ENCODE data around the gene AP3S1. TPM values are rescaled to one million over a fixed set of nuclear protein-coding genes. Genes with fewer than 3 reads are reported as not detected.
"Not testable (repeated sequence)": the region's sequence is repeated elsewhere in the genome, so short reads cannot be mapped to it uniquely, and the experiment has no call there.

The AP3S1 gene
- total RNA-seq, 2 donors from 2014 or later: 58.7 to 63.4 TPM

- ATAC-seq (replicated peaks in 1 of 2): no peak
- Mint-ChIP-seq H3K4me3 (no peak overlapping the region), H3K36me3 (ENCODE audit: insufficient read depth in 2 of 2) (no peaks in the 10 kb centered on the region), H3K27me3 (ENCODE audit: low read depth) (peaks cover 59% of the 10 kb centered on the region), H3K27ac (no peak overlapping the region), H3K4me1 (ENCODE audit: low read depth) (peaks cover 32% of the 10 kb centered on the region), H3K9me3 (no peaks in the 10 kb centered on the region)
- no peak for DNase-seq
Observed at GRCh38 chr5:115812372-115812771, 29.4 kb upstream of the AP3S1 start.

GRCh38 chr5:115813719-115814118 is 28.0 kb upstream of the AP3S1 start:
- Mint-ChIP-seq H3K27me3 (ENCODE audit: low read depth) (peaks cover 73% of the 10 kb centered on the region), H3K27ac (no peak overlapping the region), H3K36me3 (ENCODE audit: insufficient read depth in 2 of 2) (no peaks in the 10 kb centered on the region), H3K9me3 (no peaks in the 10 kb centered on the region), H3K4me3 (no peak overlapping the region), H3K4me1 (ENCODE audit: low read depth) (peaks cover 28% of the 10 kb centered on the region)
- ATAC-seq (replicated peaks in 1 of 2) (peak; percentile 26 to 55), DNase-seq (peak; percentile 26 to 29)

GRCh38 chr5:115815006-115815692 is 26.6 kb upstream of the AP3S1 start:
- ATAC-seq (replicated peaks in 1 of 2) (peak in 1 of 2 donors; percentile 38), DNase-seq (peak in 1 of 2 donors; percentile 10)
- no peaks in the 10 kb centered on the region for H3K36me3 Mint-ChIP-seq (ENCODE audit: insufficient read depth in 2 of 2)
- H3K27me3 Mint-ChIP-seq (ENCODE audit: low read depth): peaks cover 81% of the 10 kb centered on the region
- no peak overlapping the region for H3K27ac Mint-ChIP-seq
- H3K9me3 Mint-ChIP-seq: no peaks in the 10 kb centered on the region
- H3K4me1 Mint-ChIP-seq (ENCODE audit: low read depth): peaks cover 28% of the 10 kb centered on the region
- peak overlapping the region; percentile 79 to 81 for H3K4me3 Mint-ChIP-seq

GRCh38 chr5:115815693-115816225 is 26.0 kb upstream of the AP3S1 start:
- Mint-ChIP-seq H3K36me3 (ENCODE audit: insufficient read depth in 2 of 2) (no peaks in the 10 kb centered on the region), H3K9me3 (no peaks in the 10 kb centered on the region), H3K27ac (no peak overlapping the region), H3K27me3 (ENCODE audit: low read depth) (peaks cover 85% of the 10 kb centered on the region), H3K4me1 (ENCODE audit: low read depth) (peaks cover 27% of the 10 kb centered on the region), H3K4me3 (peak overlapping the region; percentile 81 to 87)
- DNase-seq: peak in 1 of 2 donors; percentile 7
- peak; percentile 27 to 48 for ATAC-seq (replicated peaks in 1 of 2)

- ATAC-seq (replicated peaks in 1 of 2) (peak; percentile 72 to 73), DNase-seq (peak; percentile 32 to 55)
- Mint-ChIP-seq H3K27me3 (ENCODE audit: low read depth) (peaks cover 85% of the 10 kb centered on the region), H3K4me3 (peak within 1 kb of the TSS; percentile 81 to 87), H3K27ac (no peak within 1 kb of the TSS), H3K9me3 (no peaks in the 10 kb centered on the region), H3K36me3 (ENCODE audit: insufficient read depth in 2 of 2) (no peaks in the 10 kb centered on the region), H3K4me1 (ENCODE audit: low read depth) (peaks cover 23% of the 10 kb centered on the region)
Observed at GRCh38 chr5:115816226-115817081, 25.3 kb upstream of the AP3S1 start, which contains the start of gene CDO1. TSS of gene CDO1 (minus strand) at chr5:115816659. CDS start at chr5:115816397, 262 bp downstream.

GRCh38 chr5:115817386-115817785 is 24.3 kb upstream of the AP3S1 start:
- Mint-ChIP-seq H3K36me3 (ENCODE audit: insufficient read depth in 2 of 2) (no peaks in the 10 kb centered on the region), H3K4me1 (ENCODE audit: low read depth) (peaks cover 23% of the 10 kb centered on the region), H3K27me3 (ENCODE audit: low read depth) (peaks cover 87% of the 10 kb centered on the region), H3K4me3 (no peak overlapping the region), H3K9me3 (no peaks in the 10 kb centered on the region), H3K27ac (no peak overlapping the region)
- DNase-seq (no peak), ATAC-seq (replicated peaks in 1 of 2) (no peak)

- DNase-seq: no peak
- H3K4me1 Mint-ChIP-seq (ENCODE audit: low read depth): peaks cover 19% of the 10 kb centered on the region
- no peak for ATAC-seq (replicated peaks in 1 of 2)
- no peak overlapping the region for H3K4me3 Mint-ChIP-seq
- H3K9me3 Mint-ChIP-seq: no peaks in the 10 kb centered on the region
- H3K27me3 Mint-ChIP-seq (ENCODE audit: low read depth): peaks cover 84% of the 10 kb centered on the region
- H3K36me3 Mint-ChIP-seq (ENCODE audit: insufficient read depth in 2 of 2): no peaks in the 10 kb centered on the region
- no peak overlapping the region for H3K27ac Mint-ChIP-seq
Observed at GRCh38 chr5:115818821-115819220, 22.9 kb upstream of the AP3S1 start.

- Mint-ChIP-seq H3K4me3 (no peak overlapping the region), H3K4me1 (ENCODE audit: low read depth) (no peaks in the 10 kb centered on the region), H3K9me3 (peaks cover 4 to 7% of the 10 kb centered on the region in 2 donors), H3K27ac (no peak overlapping the region), H3K36me3 (ENCODE audit: insufficient read depth in 2 of 2) (peaks cover 0 to 3% of the 10 kb centered on the region in 2 donors), H3K27me3 (ENCODE audit: low read depth) (peaks cover 76% of the 10 kb centered on the region)
- ATAC-seq (replicated peaks in 1 of 2) (no peak), DNase-seq (no peak)
Observed at GRCh38 chr5:115820846-115821245, 20.9 kb upstream of the AP3S1 start.

- ATAC-seq (replicated peaks in 1 of 2); H3K4me1 Mint-ChIP-seq (ENCODE audit: low read depth); H3K4me3 Mint-ChIP-seq; H3K27ac Mint-ChIP-seq; DNase-seq; H3K9me3 Mint-ChIP-seq: not testable (repeated sequence)
- H3K27me3 Mint-ChIP-seq (ENCODE audit: low read depth): peaks cover 38% of the 10 kb centered on the region
- H3K36me3 Mint-ChIP-seq (ENCODE audit: insufficient read depth in 2 of 2): peaks cover 7 to 15% of the 10 kb centered on the region in 2 donors
Observed at GRCh38 chr5:115824983-115825382, 16.8 kb upstream of the AP3S1 start.

GRCh38 chr5:115825948-115826347 is 15.8 kb upstream of the AP3S1 start:
- Mint-ChIP-seq H3K4me3 (no peak overlapping the region), H3K9me3 (peaks cover 5 to 8% of the 10 kb centered on the region in 2 donors), H3K27ac (no peak overlapping the region), H3K27me3 (ENCODE audit: low read depth) (peaks cover 28% of the 10 kb centered on the region), H3K36me3 (ENCODE audit: insufficient read depth in 2 of 2) (peaks cover 7 to 15% of the 10 kb centered on the region in 2 donors), H3K4me1 (ENCODE audit: low read depth) (no peaks in the 10 kb centered on the region)
- DNase-seq: no peak
- no peak for ATAC-seq (replicated peaks in 1 of 2)

- Mint-ChIP-seq H3K27ac (no peak overlapping the region), H3K36me3 (ENCODE audit: insufficient read depth in 2 of 2) (peaks cover 11 to 29% of the 10 kb centered on the region in 2 donors), H3K27me3 (ENCODE audit: low read depth) (peaks cover 3% of the 10 kb centered on the region), H3K4me3 (no peak overlapping the region), H3K4me1 (ENCODE audit: low read depth) (peaks cover 6% of the 10 kb centered on the region), H3K9me3 (peaks cover 3 to 7% of the 10 kb centered on the region in 2 donors)
- DNase-seq: no peak
- ATAC-seq (replicated peaks in 1 of 2): no peak
Observed at GRCh38 chr5:115829913-115830312, 11.8 kb upstream of the AP3S1 start.

GRCh38 chr5:115831163-115831768 is 10.5 kb upstream of the AP3S1 start:
- DNase-seq: no peak
- peaks cover 16 to 34% of the 10 kb centered on the region in 2 donors for H3K36me3 Mint-ChIP-seq (ENCODE audit: insufficient read depth in 2 of 2)
- H3K4me1 Mint-ChIP-seq (ENCODE audit: low read depth): peaks cover 6% of the 10 kb centered on the region
- peaks cover under 1 to 2% of the 10 kb centered on the region in 2 donors for H3K9me3 Mint-ChIP-seq
- no peaks in the 10 kb centered on the region for H3K27me3 Mint-ChIP-seq (ENCODE audit: low read depth)
- H3K4me3 Mint-ChIP-seq: no peak overlapping the region
- no peak for ATAC-seq (replicated peaks in 1 of 2)
- H3K27ac Mint-ChIP-seq: peak overlapping the region; percentile 0

- H3K27ac Mint-ChIP-seq: no peak overlapping the region
- H3K4me1 Mint-ChIP-seq (ENCODE audit: low read depth): peaks cover 35% of the 10 kb centered on the region
- peaks cover 14 to 31% of the 10 kb centered on the region in 2 donors for H3K36me3 Mint-ChIP-seq (ENCODE audit: insufficient read depth in 2 of 2)
- DNase-seq (no peak), ATAC-seq (replicated peaks in 1 of 2) (no peak)
- no peaks in the 10 kb centered on the region for H3K27me3 Mint-ChIP-seq (ENCODE audit: low read depth)
- no peak overlapping the region for H3K4me3 Mint-ChIP-seq
- H3K9me3 Mint-ChIP-seq: no peaks in the 10 kb centered on the region
Observed at GRCh38 chr5:115835481-115835880, 6.3 kb upstream of the AP3S1 start.

Measured in activated T-cell treated with anti-CD3 and anti-CD28 coated beads, Interleukin-2, amount 50 U/mL, for 72 hours (primary cell).